GM12892 (cell line): ENCODE measurements around the gene BTRC.

Experiments
- POLR2A ChIP-seq: IDR thresholded peaks from 2 replicates; pipeline ENCODE4 v1.6.1; 2011; ENCODE audit warnings: low read depth, low read length, control low read depth
- TAF1 ChIP-seq: IDR thresholded peaks from 2 replicates; pipeline ENCODE4 v1.6.1; 2011; ENCODE audit warnings: low read depth, mild to moderate bottlenecking, control low read depth, low read length, borderline replicate concordance

- TF ChIP-seq POLR2A (no peak), TAF1 (no peak)
Observed at GRCh38 chr10:101536800-101537199, 182.8 kb downstream of the BTRC start.
